ENCODE data around the gene SRPK3.

Gene SRPK3

GRCh38 chrX:153769158-153769864 is 11.5 kb upstream of the SRPK3 start:
- DNase-seq (ENCODE audit: extremely low read depth in 1 of 2, low read depth in 1 of 2), result no peak

DNA sequence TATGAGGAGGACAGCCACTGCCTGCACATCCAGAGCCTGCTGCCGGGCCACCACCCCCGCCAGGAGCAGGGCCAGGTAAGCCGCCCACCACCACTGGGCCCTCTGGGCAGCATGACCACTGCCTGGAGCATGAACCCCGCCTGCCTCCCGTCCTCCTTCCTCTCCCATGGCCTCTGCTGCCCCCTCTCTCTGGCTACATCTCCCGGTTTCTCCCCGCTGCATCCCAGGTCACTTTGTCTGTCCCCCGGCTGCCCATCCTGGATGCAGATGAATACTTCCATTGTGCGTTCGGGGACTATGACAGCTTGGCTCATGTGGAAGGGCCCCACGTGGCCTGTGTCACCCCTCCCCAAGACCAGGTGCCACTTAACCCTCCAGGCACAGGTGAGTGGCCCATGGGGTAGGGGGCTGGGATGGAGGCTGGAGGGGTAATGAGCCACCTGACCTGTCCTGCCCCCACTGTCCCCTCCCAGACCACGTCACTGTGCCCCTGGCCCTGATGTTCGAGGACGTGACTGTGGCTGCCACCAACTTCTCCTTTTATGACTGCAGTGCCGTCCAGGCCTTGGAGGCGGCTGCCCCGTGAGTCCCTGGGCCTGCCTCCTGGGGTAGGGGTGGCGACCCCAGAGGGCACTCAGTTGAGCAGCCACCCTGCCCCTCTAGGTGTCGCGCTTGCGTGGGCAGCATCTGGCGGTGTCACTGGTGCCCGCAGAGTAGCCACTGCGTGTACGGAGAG is 10.8 kb upstream of the SRPK3 start:
- DNase-seq (ENCODE audit: extremely low read depth in 1 of 2, low read depth in 1 of 2), result no peak

DNA sequence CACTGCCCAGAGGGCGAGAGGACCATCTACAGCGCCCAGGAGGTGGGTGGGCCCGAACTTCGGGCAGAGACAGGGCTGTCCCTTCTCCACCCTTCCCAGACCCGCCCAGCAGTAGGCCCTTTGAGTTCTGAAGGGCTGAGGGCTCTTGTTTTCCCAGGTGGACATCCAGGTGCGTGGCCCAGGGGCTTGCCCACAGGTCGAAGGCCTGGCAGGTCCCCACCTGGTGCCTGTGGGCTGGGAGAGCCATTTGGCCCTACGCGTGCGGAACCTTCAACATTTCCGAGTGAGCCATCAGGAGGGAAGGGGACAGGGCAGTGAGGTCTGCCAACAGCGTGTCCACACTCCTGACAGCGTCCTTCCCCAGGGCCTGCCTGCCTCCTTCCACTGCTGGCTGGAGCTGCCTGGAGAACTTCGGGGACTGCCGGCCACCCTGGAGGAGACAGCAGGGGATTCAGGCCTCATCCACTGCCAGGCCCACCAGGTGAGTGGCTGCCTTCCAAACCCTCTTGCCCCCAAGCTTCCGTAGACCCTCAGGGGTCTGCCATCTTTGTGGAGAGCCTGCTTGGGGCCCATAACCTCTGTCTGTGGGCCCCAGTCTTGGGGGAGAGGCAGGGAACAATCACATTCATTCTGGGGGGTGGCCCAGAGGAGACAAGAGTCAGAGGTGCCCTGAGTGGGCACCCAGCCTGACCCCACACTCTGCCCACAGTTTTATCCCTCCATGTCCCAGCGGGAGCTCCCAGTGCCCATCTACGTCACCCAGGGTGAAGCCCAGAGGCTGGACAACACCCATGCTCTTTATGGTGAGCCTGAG is 10.0 kb upstream of the SRPK3 start:
- no peak for DNase-seq (ENCODE audit: extremely low read depth in 1 of 2, low read depth in 1 of 2)

DNA sequence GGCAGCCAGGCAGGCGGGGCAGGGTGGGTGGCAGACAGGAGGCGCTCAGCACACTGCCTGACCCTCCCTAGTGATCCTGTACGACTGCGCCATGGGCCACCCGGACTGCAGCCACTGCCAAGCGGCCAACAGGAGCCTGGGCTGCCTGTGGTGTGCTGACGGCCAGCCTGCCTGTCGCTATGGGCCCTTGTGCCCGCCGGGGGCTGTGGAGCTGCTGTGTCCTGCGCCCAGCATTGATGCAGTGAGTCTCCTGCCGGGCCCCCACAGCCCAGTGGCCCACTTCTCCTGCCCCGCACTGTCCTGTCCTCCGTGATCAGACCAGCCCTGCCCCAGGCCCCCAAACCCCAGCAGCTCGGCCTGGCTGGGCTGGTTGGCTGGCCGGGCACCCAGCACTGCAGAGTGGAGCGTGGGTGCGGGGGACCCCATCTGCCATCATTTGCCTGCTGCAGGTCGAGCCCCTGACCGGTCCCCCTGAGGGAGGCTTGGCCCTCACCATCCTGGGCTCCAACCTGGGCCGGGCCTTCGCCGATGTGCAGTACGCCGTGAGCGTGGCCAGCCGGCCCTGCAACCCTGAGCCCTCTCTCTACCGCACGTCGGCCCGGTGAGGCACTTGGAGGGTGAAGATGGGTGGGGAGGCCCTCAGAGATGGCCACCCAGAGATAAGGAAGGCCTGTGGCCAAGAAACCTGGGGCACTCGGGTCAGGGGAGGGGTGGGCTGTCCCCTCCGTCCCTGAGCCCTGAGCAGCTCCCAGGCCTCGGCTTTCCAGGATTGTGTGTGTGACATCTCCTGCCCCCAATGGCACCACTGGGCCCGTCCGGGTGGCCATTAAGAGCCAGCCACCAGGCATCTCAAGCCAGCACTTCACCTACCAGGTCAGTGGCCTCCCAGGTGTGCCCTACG is 9.2 kb upstream of the SRPK3 start:
- no peak for DNase-seq (ENCODE audit: extremely low read depth in 1 of 2, low read depth in 1 of 2)

- DNase-seq (ENCODE audit: extremely low read depth in 1 of 2, low read depth in 1 of 2), result no peak
These were observed 8.3 kb upstream of the SRPK3 start for GRCh38 chrX:153772316-153773217.

- DNase-seq (ENCODE audit: extremely low read depth in 1 of 2, low read depth in 1 of 2), result no peak
These were observed 7.6 kb upstream of the SRPK3 start for GRCh38 chrX:153773218-153773611.

DNA sequence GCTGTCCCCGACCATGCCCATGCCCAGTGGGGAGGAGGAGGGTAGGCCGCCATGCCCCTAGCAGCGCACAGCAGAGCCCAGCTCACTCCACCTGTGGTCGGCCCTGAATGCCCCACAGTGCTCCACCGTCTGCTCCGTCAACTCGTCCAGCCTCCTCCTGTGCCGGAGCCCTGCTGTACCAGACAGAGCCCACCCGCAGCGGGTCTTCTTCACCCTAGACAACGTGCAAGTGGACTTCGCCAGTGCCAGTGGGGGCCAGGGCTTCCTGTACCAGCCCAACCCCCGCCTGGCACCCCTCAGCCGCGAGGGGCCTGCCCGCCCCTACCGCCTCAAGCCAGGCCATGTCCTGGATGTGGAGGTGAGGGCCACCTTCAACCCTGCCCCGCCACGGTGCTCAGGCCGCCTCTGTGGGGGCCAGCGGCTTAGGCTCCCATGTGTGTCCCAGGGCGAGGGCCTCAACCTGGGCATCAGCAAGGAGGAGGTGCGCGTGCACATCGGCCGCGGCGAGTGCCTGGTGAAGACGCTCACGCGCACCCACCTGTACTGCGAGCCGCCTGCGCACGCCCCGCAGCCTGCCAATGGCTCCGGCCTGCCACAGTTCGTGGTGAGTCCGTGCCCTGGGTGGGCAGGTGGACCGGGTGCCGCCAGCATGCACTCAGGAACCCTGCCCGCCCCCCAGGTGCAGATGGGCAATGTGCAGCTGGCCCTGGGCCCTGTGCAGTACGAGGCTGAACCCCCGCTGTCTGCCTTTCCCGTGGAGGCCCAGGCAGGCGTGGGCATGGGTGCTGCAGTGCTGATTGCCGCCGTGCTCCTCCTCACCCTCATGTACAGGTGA is 6.9 kb upstream of the SRPK3 start:
- DNase-seq (ENCODE audit: extremely low read depth in 1 of 2, low read depth in 1 of 2), result no peak

GRCh38 chrX:153774576-153775292 is 6.1 kb upstream of the SRPK3 start:
- no peak for DNase-seq (ENCODE audit: extremely low read depth in 1 of 2, low read depth in 1 of 2)

DNA sequence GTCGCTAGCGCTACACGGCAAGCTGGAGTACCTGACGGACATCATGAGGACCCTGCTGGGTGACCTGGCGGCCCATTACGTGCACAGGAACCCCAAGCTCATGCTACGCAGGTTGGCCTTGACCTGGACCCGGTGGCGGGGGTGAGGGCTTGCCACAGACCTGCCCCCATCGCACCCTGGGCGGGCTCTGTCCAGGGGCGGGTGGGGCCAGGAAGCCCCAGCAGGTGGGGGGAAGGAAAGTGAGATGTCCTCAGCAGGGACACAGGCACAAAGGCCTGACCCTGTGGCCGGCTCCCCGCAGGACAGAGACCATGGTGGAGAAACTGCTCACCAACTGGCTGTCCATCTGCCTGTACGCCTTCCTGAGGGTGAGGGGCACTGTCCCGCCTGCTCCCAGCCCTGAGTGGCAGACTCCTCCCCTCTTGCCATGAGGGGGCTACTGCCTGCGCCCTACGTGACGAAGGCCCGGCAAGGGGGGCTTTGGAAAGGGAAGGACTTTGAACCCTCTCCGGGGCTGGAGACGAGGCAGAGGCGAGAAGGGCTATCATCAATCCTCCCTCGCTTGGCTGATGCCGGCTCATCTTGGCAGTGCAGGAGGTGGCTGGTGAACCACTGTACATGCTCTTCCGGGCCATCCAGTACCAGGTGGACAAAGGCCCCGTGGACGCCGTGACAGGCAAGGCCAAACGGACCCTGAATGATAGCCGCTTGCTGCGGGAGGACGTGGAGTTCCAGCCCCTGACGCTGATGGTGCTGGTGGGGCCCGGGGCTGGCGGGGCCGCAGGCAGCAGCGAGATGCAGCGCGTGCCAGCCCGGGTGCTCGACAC is 5.3 kb upstream of the SRPK3 start:
- no peak for DNase-seq (ENCODE audit: extremely low read depth in 1 of 2, low read depth in 1 of 2)

DNA sequence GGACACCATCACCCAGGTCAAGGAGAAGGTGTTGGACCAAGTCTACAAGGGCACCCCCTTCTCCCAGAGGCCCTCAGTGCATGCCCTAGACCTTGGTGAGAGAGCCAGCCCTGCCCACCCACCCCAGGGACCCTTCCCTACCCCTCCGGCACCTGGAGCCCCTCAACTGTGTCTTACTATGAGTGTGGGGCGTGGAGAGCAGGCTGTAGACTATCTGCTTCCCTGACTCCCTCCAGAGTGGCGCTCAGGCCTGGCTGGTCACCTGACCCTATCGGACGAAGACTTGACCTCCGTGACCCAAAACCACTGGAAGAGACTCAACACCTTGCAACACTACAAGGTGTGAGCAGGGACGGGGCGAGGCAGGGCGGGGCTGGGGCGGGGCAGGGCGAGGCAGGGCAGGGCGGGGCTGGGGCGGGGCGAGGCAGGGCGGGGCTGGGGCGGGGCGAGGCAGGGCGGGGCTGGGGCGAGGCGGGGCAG is 4.7 kb upstream of the SRPK3 start:
- DNase-seq (ENCODE audit: extremely low read depth in 1 of 2, low read depth in 1 of 2), result no peak

DNA sequence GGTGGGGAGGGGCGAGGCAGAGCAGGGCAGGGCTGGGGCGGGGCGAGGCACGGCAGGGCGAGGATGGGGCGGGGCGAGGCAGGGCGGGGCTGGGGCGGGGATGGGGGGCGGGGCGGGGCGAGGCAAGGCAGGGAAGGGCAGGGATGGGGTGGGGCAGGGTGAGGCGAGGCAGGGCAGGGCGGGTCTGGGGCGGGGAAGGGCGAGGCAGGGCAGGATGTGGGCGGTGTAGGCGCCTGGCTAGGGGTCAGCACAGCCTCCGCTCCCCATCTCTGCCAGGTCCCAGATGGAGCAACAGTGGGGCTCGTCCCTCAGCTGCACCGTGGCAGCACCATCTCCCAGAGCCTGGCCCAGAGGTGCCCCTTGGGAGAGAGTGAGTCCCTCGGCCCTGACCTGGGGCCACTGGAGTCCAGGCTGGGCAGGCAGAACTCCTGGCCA is 4.2 kb upstream of the SRPK3 start:
- DNase-seq (ENCODE audit: extremely low read depth in 1 of 2, low read depth in 1 of 2), result no peak

- no peak for DNase-seq (ENCODE audit: extremely low read depth in 1 of 2, low read depth in 1 of 2)
These were observed 3.4 kb upstream of the SRPK3 start for GRCh38 chrX:153777261-153778090.

DNA sequence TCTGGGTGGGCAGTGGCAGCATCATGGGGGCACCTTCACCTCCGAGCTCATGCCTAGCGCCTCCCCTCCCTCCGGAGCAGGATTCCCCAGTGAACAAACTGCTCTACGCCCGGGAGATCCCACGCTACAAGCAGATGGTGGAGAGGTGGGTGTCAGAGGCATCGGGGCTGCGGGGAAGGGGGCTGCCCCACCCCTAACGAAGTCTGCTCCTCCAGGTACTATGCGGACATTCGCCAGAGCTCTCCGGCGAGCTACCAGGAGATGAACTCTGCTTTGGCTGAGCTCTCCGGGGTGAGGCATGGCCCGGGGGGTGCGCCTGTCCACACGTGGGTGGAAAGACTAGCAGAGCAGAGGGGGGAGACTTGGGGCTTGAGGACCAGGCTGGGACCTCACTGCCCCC is 2.7 kb upstream of the SRPK3 start:
- DNase-seq (ENCODE audit: extremely low read depth in 1 of 2, low read depth in 1 of 2), result no peak

- no peak for DNase-seq (ENCODE audit: extremely low read depth in 1 of 2, low read depth in 1 of 2)
These were observed 2.1 kb upstream of the SRPK3 start for GRCh38 chrX:153778684-153779101.

- no peak for DNase-seq (ENCODE audit: extremely low read depth in 1 of 2, low read depth in 1 of 2)
These were observed 757 bp upstream of the SRPK3 start for GRCh38 chrX:153779891-153780677.
